Neural cell (in vitro differentiated cells): ENCODE results near the gene USP40. TPM values are rescaled to one million over a fixed set of nuclear protein-coding genes. Genes with fewer than 3 reads are reported as not detected.

Experiments used
- H2AFZ ChIP-seq: fragments of 200-600, 300-800 bp; sonication (generic), shearing (Covaris generic); 2 replicates; pipeline ENCODE4 v1.6.0; 2014; ENCODE audit warnings: low read depth, mild to moderate bottlenecking, antibody characterized with exemption, low read length, moderate library complexity
- H3F3A ChIP-seq: fragments of 200-600 bp; shearing (Covaris generic); 2 replicates; pipeline ENCODE4 v1.6.1; 2016; ENCODE audit warnings: mild to moderate bottlenecking, moderate library complexity, mixed read lengths, antibody characterized with exemption, low read length; ENCODE audit not compliant: insufficient read depth, poor library complexity, severe bottlenecking
- H3K27ac ChIP-seq: fragments of 200-600, 300-800 bp; sonication (generic), shearing (Covaris generic); 2 replicates; pipeline ENCODE4 v1.5.1; 2014; ENCODE audit warnings: mild to moderate bottlenecking, low read length, moderate library complexity
- H3K27me3 ChIP-seq: fragments of 300-800, 200-600 bp; sonication (generic), shearing (Covaris generic); 2 replicates; pipeline ENCODE4 v1.6.0; 2014; ENCODE audit warnings: mild to moderate bottlenecking, low read depth, low read length, moderate library complexity; ENCODE audit not compliant: insufficient read depth
- H3K36me3 ChIP-seq: fragments of 300-800, 200-600 bp; sonication (generic), shearing (Covaris generic); 2 replicates; pipeline ENCODE4 v1.5.1; 2014; ENCODE audit warnings: mild to moderate bottlenecking, antibody characterized with exemption, low read length, moderate library complexity; ENCODE audit not compliant: insufficient read depth
- H3K4me2 ChIP-seq: fragments of 300-800, 200-600 bp; sonication (generic), shearing (Covaris generic); 2 replicates; pipeline ENCODE4 v1.6.0; 2014; ENCODE audit warnings: mild to moderate bottlenecking, low read length
- H3K4me3 ChIP-seq: fragments of 300-800, 200-600 bp; sonication (generic), shearing (Covaris generic); 2 replicates; pipeline ENCODE4 v1.5.1; 2014; ENCODE audit warnings: mild to moderate bottlenecking, low read length, moderate library complexity
- H3K79me2 ChIP-seq: fragments of 200-600 bp; shearing (Covaris generic); replicated peaks from 2 replicates; pipeline ENCODE4 v1.6.0; 2014; ENCODE audit warnings: mild to moderate bottlenecking, low read length, moderate library complexity; ENCODE audit not compliant: insufficient read depth
- H3K9ac ChIP-seq: fragments of 300-800, 200-600 bp; sonication (generic), shearing (Covaris generic); 2 replicates; pipeline ENCODE4 v1.6.1; 2016; ENCODE audit warnings: mild to moderate bottlenecking, low read length, mixed read lengths
- H3K9me2 ChIP-seq: fragments of 200-600 bp; shearing (Covaris generic); 2 replicates; pipeline ENCODE4 v1.6.1; 2016; ENCODE audit warnings: mild to moderate bottlenecking, low read length, mixed read lengths; ENCODE audit not compliant: insufficient read depth
- H3K9me3 ChIP-seq: fragments of 200-600, 300-800 bp; sonication (generic), shearing (Covaris generic); 2 replicates; pipeline ENCODE4 v1.6.1; 2016; ENCODE audit warnings: mild to moderate bottlenecking, mixed run types, low read length, moderate library complexity, mixed read lengths
- H4K20me1 ChIP-seq: fragments of 200-600 bp; shearing (Covaris generic); 2 replicates; pipeline ENCODE4 v1.6.1; 2016; ENCODE audit warnings: mild to moderate bottlenecking, mixed run types; ENCODE audit not compliant: insufficient read depth
- CTCF ChIP-seq: fragments of 450-650 bp; IDR thresholded peaks from 2 replicates; pipeline ENCODE4 v1.5.1; 2014; ENCODE audit warnings: antibody characterized with exemption, mild to moderate bottlenecking, moderate library complexity; ENCODE audit not compliant: poor library complexity, severe bottlenecking
- EP300 ChIP-seq: fragments of 450-650 bp; conservative IDR thresholded peaks from 2 replicates; pipeline ENCODE4 v1.6.1; 2014; ENCODE audit warnings: antibody characterized with exemption, mild to moderate bottlenecking, moderate library complexity; ENCODE audit not compliant: poor library complexity, severe bottlenecking
- EZH2 ChIP-seq: fragments of 200-600, 300-800 bp; shearing (Covaris generic), sonication (generic); IDR thresholded peaks from 2 replicates; pipeline ENCODE4 v1.6.1; 2014; ENCODE audit warnings: antibody characterized with exemption, low read length, borderline replicate concordance, mild to moderate bottlenecking; ENCODE audit not compliant: insufficient read depth, poor library complexity, severe bottlenecking
- MXI1 ChIP-seq: fragments of 450-650 bp; conservative IDR thresholded peaks from 2 replicates; pipeline ENCODE4 v1.6.1; 2014; ENCODE audit warnings: antibody characterized with exemption, mild to moderate bottlenecking; ENCODE audit not compliant: poor library complexity, severe bottlenecking
- POLR2AphosphoS5 ChIP-seq: IDR thresholded peaks from 2 replicates; pipeline ENCODE4 v1.6.1; 2012
- RAD21 ChIP-seq: fragments of 450-650 bp; conservative IDR thresholded peaks from 2 replicates; pipeline ENCODE4 v1.6.1; 2014; ENCODE audit warnings: antibody characterized with exemption, mild to moderate bottlenecking, moderate library complexity
- REST ChIP-seq: IDR thresholded peaks from 2 replicates; pipeline ENCODE4 v1.6.1; 2012; ENCODE audit warnings: borderline replicate concordance
- SMC3 ChIP-seq: fragments of 450-650 bp; conservative IDR thresholded peaks from 2 replicates; pipeline ENCODE4 v1.6.1; 2014; ENCODE audit warnings: antibody characterized with exemption, mild to moderate bottlenecking, moderate library complexity; ENCODE audit not compliant: poor library complexity
- TAF1 ChIP-seq: IDR thresholded peaks from 2 replicates; pipeline ENCODE4 v1.6.1; 2012; ENCODE audit warnings: low read depth
- polyA plus RNA-seq: library from polyadenylated mRNA; depleted of rRNA; stranded (reverse); fragments of >200 nt; gene quantifications from 2 replicates; pipeline ENCODE4 v1.2.3, GENCODE V29; 2014

Gene USP40
- polyA plus RNA-seq, 1 donor from 2014 or later: 33.3 TPM

GRCh38 chr2:233530381-233530780 is 36.2 kb downstream of the USP40 start:
- Histone ChIP-seq H3K36me3 (no peaks in the 10 kb centered on the region), H4K20me1 (no peaks in the 10 kb centered on the region), H3K27me3 (no peaks in the 10 kb centered on the region), H2AFZ (no peak overlapping the region), H3K9me2 (no peaks in the 10 kb centered on the region), H3K9ac (no peak overlapping the region), H3K79me2 (no peaks in the 10 kb centered on the region), H3K9me3 (no peaks in the 10 kb centered on the region), H3F3A (no peaks in the 10 kb centered on the region), H3K4me2 (no peak overlapping the region), H3K4me3 (no peak overlapping the region), H3K27ac (no peak overlapping the region)
- TF ChIP-seq POLR2AphosphoS5 (no peak), TAF1 (no peak), MXI1 (no peak), RAD21 (no peak), EP300 (no peak), REST (no peak), SMC3 (no peak), CTCF (no peak), EZH2 (no peak)

GRCh38 chr2:233528182-233528581 is 38.4 kb downstream of the USP40 start:
- H4K20me1 ChIP-seq: no peaks in the 10 kb centered on the region
- TF ChIP-seq EZH2 (no peak), SMC3 (no peak), MXI1 (no peak), REST (no peak), CTCF (no peak), EP300 (no peak), TAF1 (no peak), RAD21 (no peak), POLR2AphosphoS5 (no peak)
- H3K79me2 ChIP-seq: no peaks in the 10 kb centered on the region
- H3K4me2 ChIP-seq: no peak overlapping the region
- no peaks in the 10 kb centered on the region for H3K27me3 ChIP-seq
- H3K9me2 ChIP-seq: no peaks in the 10 kb centered on the region
- no peak overlapping the region for H3K9ac ChIP-seq
- H2AFZ ChIP-seq: no peak overlapping the region
- H3K36me3 ChIP-seq: no peaks in the 10 kb centered on the region
- no peaks in the 10 kb centered on the region for H3F3A ChIP-seq
- H3K27ac ChIP-seq: no peak overlapping the region
- no peaks in the 10 kb centered on the region for H3K9me3 ChIP-seq
- H3K4me3 ChIP-seq: no peak overlapping the region
